Cardiac muscle cell (in vitro differentiated cells and primary cell): ENCODE data around the gene PDE6G. TPM values are rescaled to one million over a fixed set of nuclear protein-coding genes. Genes with fewer than 3 reads are reported as not detected.

ENCODE experiments used
- DNase-seq, 2 donors: peaks; one replicate each; pipeline versions ENCODE4 v3.0.0 to v3.0.0-alpha.2; 2010 to 2017; ENCODE audit warnings: low read depth in 1 of 2, low spot score in 1 of 2
- H3K27ac ChIP-seq: fragments of 200-600 bp; sonication (generic); 2 replicates; pipeline ENCODE4 v1.5.1; 2016
- H3K27me3 ChIP-seq: fragments of 200-600 bp; sonication (generic); 2 replicates; pipeline ENCODE4 v1.6.0; 2016; ENCODE audit warnings: control low read depth
- H3K36me3 ChIP-seq: fragments of 200-600 bp; sonication (generic); 2 replicates; pipeline ENCODE4 v1.5.1; 2016; ENCODE audit warnings: control low read depth
- H3K4me1 ChIP-seq: fragments of 200-600 bp; sonication (generic); 2 replicates; pipeline ENCODE4 v1.8.1; 2017; ENCODE audit warnings: low read depth, mild to moderate bottlenecking, mixed run types
- H3K4me3 ChIP-seq: fragments of 200-600 bp; sonication (generic); 2 replicates; pipeline ENCODE4 v1.5.1; 2016; ENCODE audit warnings: mild to moderate bottlenecking
- H3K9me3 ChIP-seq: fragments of 200-600 bp; sonication (generic); 2 replicates; pipeline ENCODE4 v1.5.1; 2017; ENCODE audit warnings: low read depth, mild to moderate bottlenecking, control low read depth
- CTCF ChIP-seq: IDR thresholded peaks from 2 replicates; pipeline ENCODE4 v1.5.1; 2012; ENCODE audit warnings: low read depth, mild to moderate bottlenecking, low read length
- polyA plus RNA-seq: library from polyadenylated mRNA; unstranded; fragments of >200 nt; fragmentation: Nextera tagmentation; extraction: Ambion mirVana; gene quantifications from 2 replicates; pipeline ENCODE4 v1.2.1, GENCODE V29; 2016
- total RNA-seq: library from RNA; depleted of rRNA; stranded (reverse); fragments of >200 nt; gene quantifications from 2 replicates; pipeline ENCODE4 v1.2.3, GENCODE V29; 2016

Gene PDE6G
- total and polyA plus RNA-seq, 2 experiments from 2014 or later, result 1.8 to 2.3 TPM

GRCh38 chr17:81644496-81644895, 11.8 kb downstream of the PDE6G start:
- no peak for DNase-seq
- no peak for TF ChIP-seq CTCF

GRCh38 chr17:81641825-81642489, 14.4 kb downstream of the PDE6G start:
- no peaks in the 10 kb centered on the region for H3K36me3 ChIP-seq
- no peak overlapping the region for H3K27ac ChIP-seq
- TF ChIP-seq CTCF, result no peak
- no peaks in the 10 kb centered on the region for H3K9me3 ChIP-seq
- no peaks in the 10 kb centered on the region for H3K4me1 ChIP-seq
- peak in 1 of 2 donors; percentile 36 for DNase-seq
- peaks cover 3% of the 10 kb centered on the region for H3K27me3 ChIP-seq
- no peak overlapping the region for H3K4me3 ChIP-seq

More at GRCh38 chr17:81644496-81644895, 11.8 kb downstream of the PDE6G start:
- H3K27ac ChIP-seq, result no peak overlapping the region
- H3K36me3 ChIP-seq, result no peaks in the 10 kb centered on the region
- H3K4me3 ChIP-seq, result no peak overlapping the region
- H3K9me3 ChIP-seq, result no peaks in the 10 kb centered on the region
- H3K27me3 ChIP-seq, result peaks cover 28% of the 10 kb centered on the region
- H3K4me1 ChIP-seq, result no peaks in the 10 kb centered on the region

GRCh38 chr17:81640011-81640410, 16.3 kb downstream of the PDE6G start:
- no peak overlapping the region for H3K27ac ChIP-seq
- H3K27me3 ChIP-seq, result no peaks in the 10 kb centered on the region
- no peak for TF ChIP-seq CTCF
- H3K4me3 ChIP-seq, result no peak overlapping the region
- H3K4me1 ChIP-seq, result no peaks in the 10 kb centered on the region
- H3K9me3 ChIP-seq, result no peaks in the 10 kb centered on the region
- no peak for DNase-seq
- no peaks in the 10 kb centered on the region for H3K36me3 ChIP-seq

GRCh38 chr17:81638683-81639082, 17.7 kb downstream of the PDE6G start:
- no peaks in the 10 kb centered on the region for H3K9me3 ChIP-seq
- H3K4me1 ChIP-seq, result no peaks in the 10 kb centered on the region
- H3K27ac ChIP-seq, result no peak overlapping the region
- no peaks in the 10 kb centered on the region for H3K27me3 ChIP-seq
- no peak for TF ChIP-seq CTCF
- no peak for DNase-seq
- no peaks in the 10 kb centered on the region for H3K36me3 ChIP-seq
- H3K4me3 ChIP-seq, result no peak overlapping the region

- Histone ChIP-seq H3K27ac (peak within 1 kb of the TSS; percentile 96), H3K4me1 (no peaks in the 10 kb centered on the region), H3K9me3 (no peaks in the 10 kb centered on the region), H3K4me3 (peak within 1 kb of the TSS; percentile 84), H3K27me3 (no peaks in the 10 kb centered on the region), H3K36me3 (no peaks in the 10 kb centered on the region)
- peak; percentile 91 to 93 for DNase-seq
- TF ChIP-seq CTCF, result no peak
Measured at GRCh38 chr17:81636505-81637288, 19.6 kb downstream of the PDE6G start, which contains the start of the genes NPLOC4 and TSPAN10. Gene NPLOC4 (minus strand): TSS chr17:81637112. CDS start chr17:81636930, 182 bp downstream. Gene TSPAN10 (plus strand): TSS chr17:81637196. CDS start chr17:81642413, 5,217 bp downstream.
